Activated CD4-positive, alpha-beta T cell treated with anti-CD3 and anti-CD28 coated beads, Interleukin-2, amount 50 U/mL, for 16 hours (primary cell): ENCODE results near the gene SVBP.

Experiments used
- DNase-seq: peaks from one replicate; pipeline ENCODE4 v3.0.0-alpha.2; 2020

Gene SVBP

GRCh38 chr1:42759114-42759513, 58.1 kb downstream of the SVBP start:
- no peak for DNase-seq

DNA sequence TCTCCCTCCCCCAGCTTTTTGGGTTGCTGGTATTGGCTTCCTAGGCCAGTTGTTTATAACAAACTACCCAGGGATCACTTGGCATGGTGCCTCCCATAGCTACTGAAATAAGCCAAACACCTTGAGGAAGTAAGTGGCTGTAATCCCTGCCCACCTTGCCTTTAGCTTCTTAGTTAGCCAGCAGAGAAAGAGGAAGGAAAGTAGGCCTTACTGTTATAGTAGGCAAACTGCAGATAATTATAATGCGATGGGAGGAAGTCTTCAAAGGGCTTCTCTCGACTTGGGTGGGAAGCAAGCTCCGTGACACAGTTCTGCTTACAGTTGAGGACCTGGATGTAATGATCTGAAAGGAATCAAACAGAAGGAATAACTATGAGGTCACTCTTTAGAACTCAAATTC, 58.6 kb downstream of the SVBP start:
- DNase-seq, result no peak

- no peak for DNase-seq
These were observed 59.3 kb downstream of the SVBP start for GRCh38 chr1:42757892-42758275.
